Measurements from ENCODE around the gene BSN.
"Not testable (repeated sequence)": the region's sequence is repeated elsewhere in the genome, so short reads cannot be mapped to it uniquely, and the experiment has no call there.

BSN gene

GRCh38 chr3:49680493-49681231 lies 126.4 kb downstream of the BSN start:
- no peak for DNase-seq

GRCh38 chr3:49681232-49681522 lies 126.9 kb downstream of the BSN start:
- no peak for DNase-seq

- no peak for DNase-seq
Measured at GRCh38 chr3:49681543-49681942, 127.3 kb downstream of the BSN start.

- no peak for DNase-seq
Measured at GRCh38 chr3:49683162-49683561, 128.9 kb downstream of the BSN start.

- DNase-seq, result not testable (repeated sequence)
Measured at GRCh38 chr3:49684453-49684852, 130.2 kb downstream of the BSN start.

- not testable (repeated sequence) for DNase-seq
Measured at GRCh38 chr3:49685103-49685502, 130.8 kb downstream of the BSN start.

GRCh38 chr3:49685846-49686245 lies 131.6 kb downstream of the BSN start:
- not testable (repeated sequence) for DNase-seq

- peak; percentile 44 for DNase-seq
Measured at GRCh38 chr3:49686346-49686745, 132.1 kb downstream of the BSN start.

GRCh38 chr3:49686769-49687423 lies 132.6 kb downstream of the BSN start:
- peak; percentile 44 for DNase-seq

GRCh38 chr3:49687424-49687795 lies 133.1 kb downstream of the BSN start:
- not testable (repeated sequence) for DNase-seq

- DNase-seq, result not testable (repeated sequence)
Measured at GRCh38 chr3:49688338-49689045, 134.2 kb downstream of the BSN start.

GRCh38 chr3:49689046-49689907 lies 135.0 kb downstream of the BSN start, which contains the start of the genes MST1 and RNF123:
Gene MST1 (minus strand): TSS chr3:49689474. CDS start chr3:49688691, 783 bp downstream.
Gene RNF123 (plus strand): TSS chr3:49689557. CDS start chr3:49691166, 1,609 bp downstream.
- peak; percentile 95 for DNase-seq

- DNase-seq, result not testable (repeated sequence)
Measured at GRCh38 chr3:49689908-49690624, 135.8 kb downstream of the BSN start.

- DNase-seq, result not testable (repeated sequence)
Measured at GRCh38 chr3:49690856-49691255, 136.6 kb downstream of the BSN start.

GRCh38 chr3:49691481-49691880 lies 137.2 kb downstream of the BSN start:
- not testable (repeated sequence) for DNase-seq

GRCh38 chr3:49694409-49695070 lies 140.3 kb downstream of the BSN start:
- DNase-seq, result not testable (repeated sequence)

GRCh38 chr3:49695350-49696015 lies 141.2 kb downstream of the BSN start:
- not testable (repeated sequence) for DNase-seq

- DNase-seq, result no peak
Measured at GRCh38 chr3:49699281-49699979, 145.2 kb downstream of the BSN start.

- no peak for DNase-seq
Measured at GRCh38 chr3:49700014-49700413, 145.7 kb downstream of the BSN start.

GRCh38 chr3:49700453-49701128 lies 146.3 kb downstream of the BSN start:
- DNase-seq, result no peak

Measured in activated CD4-positive, CD25-positive, alpha-beta regulatory T cell treated with anti-CD3 and anti-CD28 coated beads, Interleukin-2, amount 50 U/mL, for 72 hours (primary cell).